Neuronal stem cell (in vitro differentiated cells): ENCODE data around the gene MGAT5B.
A peak's percentile ranks its signal among the peaks of the same experiment; 100 is the strongest.

Source experiments
- DNase-seq: peaks from one replicate; pipeline ENCODE4 v3.0.0-alpha.2; 2013; ENCODE audit warnings: low spot score
- H2AFZ ChIP-seq: one replicate; pipeline ENCODE4 v1.6.1; 2013; ENCODE audit warnings: mild to moderate bottlenecking, low read length, inconsistent platforms
- H2AK5ac ChIP-seq: 2 replicates; pipeline ENCODE4 v1.6.1; 2013; ENCODE audit warnings: low read depth, mild to moderate bottlenecking, inconsistent platforms, low read length, moderate library complexity, mixed read lengths
- H2BK120ac ChIP-seq: 2 replicates; pipeline ENCODE4 v1.6.1; 2013; ENCODE audit warnings: low read depth, mild to moderate bottlenecking, inconsistent platforms, low read length, moderate library complexity, mixed read lengths
- H2BK12ac ChIP-seq: one replicate; pipeline ENCODE4 v1.6.1; 2013; ENCODE audit warnings: low read length, inconsistent platforms
- H2BK15ac ChIP-seq: 2 replicates; pipeline ENCODE4 v1.6.1; 2013; ENCODE audit warnings: mild to moderate bottlenecking, low read length, inconsistent platforms, mixed read lengths
- H2BK5ac ChIP-seq: one replicate; pipeline ENCODE4 v1.6.1; 2013; ENCODE audit warnings: inconsistent platforms, mild to moderate bottlenecking, low read length, moderate library complexity
- H3K14ac ChIP-seq: one replicate; pipeline ENCODE4 v1.6.1; 2013; ENCODE audit warnings: low read length, inconsistent platforms
- H3K18ac ChIP-seq: 2 replicates; pipeline ENCODE4 v1.6.1; 2013; ENCODE audit warnings: low read length, inconsistent platforms
- H3K23ac ChIP-seq: 2 replicates; pipeline ENCODE4 v1.6.1; 2013; ENCODE audit warnings: low read depth, mild to moderate bottlenecking, mixed read lengths, low read length, inconsistent platforms; ENCODE audit not compliant: poor library complexity
- H3K27ac ChIP-seq: replicated peaks from 3 replicates; pipeline ENCODE4 v1.5.1; 2013; ENCODE audit warnings: low read length, inconsistent platforms
- H3K27me3 ChIP-seq, 3 experiments: 2 replicates each; pipeline ENCODE4 v1.6.1; 2013; ENCODE audit warnings: low read length in 3 of 3, mild to moderate bottlenecking in 2 of 3, inconsistent platforms in 1 of 3, low read depth in 1 of 3, mixed read lengths in 1 of 3, moderate library complexity in 1 of 3; ENCODE audit not compliant: control insufficient read depth in 3 of 3, insufficient read depth in 3 of 3
- H3K36me3 ChIP-seq, 2 donors: replicated peaks in 1 of 2; 2 replicates each; pipeline ENCODE4 v1.6.1; 2013; ENCODE audit warnings: low read length in 2 of 2; ENCODE audit not compliant: control insufficient read depth in 2 of 2, insufficient read depth in 2 of 2
- H3K4ac ChIP-seq: 2 replicates; pipeline ENCODE4 v1.6.1; 2013; ENCODE audit warnings: inconsistent platforms, mild to moderate bottlenecking, low read length, moderate library complexity
- H3K4me1 ChIP-seq, 2 donors: 1 replicate in 1 of 2; 2 replicates in 1 of 2; pipeline ENCODE4 v1.6.1; 2013; ENCODE audit warnings: low read length in 2 of 2, low read depth in 1 of 2; ENCODE audit not compliant: control insufficient read depth in 2 of 2, insufficient read depth in 1 of 2
- H3K4me2 ChIP-seq: one replicate; pipeline ENCODE4 v1.6.1; 2013; ENCODE audit warnings: mild to moderate bottlenecking, low read length, inconsistent platforms; ENCODE audit not compliant: insufficient read depth, poor library complexity, severe bottlenecking
- H3K4me3 ChIP-seq, 2 donors: 2 replicates each; pipeline ENCODE4 v1.5.1; 2013; ENCODE audit warnings: low read length in 2 of 2, mild to moderate bottlenecking in 2 of 2, inconsistent platforms in 1 of 2, moderate library complexity in 1 of 2
- H3K79me1 ChIP-seq: one replicate; pipeline ENCODE4 v1.6.1; 2013; ENCODE audit warnings: low read depth, mild to moderate bottlenecking, inconsistent platforms, low read length, moderate library complexity
- H3K9ac ChIP-seq: one replicate; pipeline ENCODE4 v1.6.1; 2013; ENCODE audit warnings: mild to moderate bottlenecking, low read depth, low read length, inconsistent platforms; ENCODE audit not compliant: poor library complexity
- H3K9me3 ChIP-seq, 2 donors: replicated peaks in 1 of 2; 2 replicates each; pipeline versions ENCODE3 to v1.6.1; 2013; ENCODE audit warnings: low read length in 2 of 2, mild to moderate bottlenecking in 2 of 2, inconsistent platforms in 1 of 2, low read depth in 1 of 2, mixed read lengths in 1 of 2, moderate library complexity in 1 of 2; ENCODE audit not compliant: control insufficient read depth in 2 of 2, insufficient read depth in 1 of 2
- H4K8ac ChIP-seq: one replicate; pipeline ENCODE4 v1.6.1; 2013; ENCODE audit warnings: low read depth, mild to moderate bottlenecking, inconsistent platforms, low read length, moderate library complexity
- H4K91ac ChIP-seq: one replicate; pipeline ENCODE4 v1.6.1; 2013; ENCODE audit warnings: low read length, low read depth, mild to moderate bottlenecking, inconsistent platforms; ENCODE audit not compliant: poor library complexity
- WGBS, 2 donors: extraction: QIAGEN DNeasy Blood & Tissue Kit; methylation state at CpG; one replicate each; pipeline ENCODE4 v1.1.7; 2013; ENCODE audit warnings: missing lambda C conversion rate in 2 of 2, mixed read lengths in 1 of 2; ENCODE audit not compliant: insufficient read length in 2 of 2, insufficient replicate concordance in 1 of 2; ENCODE audit errors: extremely low coverage in 2 of 2; 5-methylcytosine and 5-hydroxymethylcytosine counted together

Gene MGAT5B

GRCh38 chr17:76926237-76926866 is 58.1 kb downstream of the MGAT5B start:
- no peak overlapping the region for H2BK15ac ChIP-seq
- H4K91ac ChIP-seq: no peak overlapping the region
- peak overlapping the region; percentile 62 for H3K23ac ChIP-seq
- H2AFZ ChIP-seq: no peak overlapping the region
- H3K4ac ChIP-seq: no peak overlapping the region
- H3K4me1 ChIP-seq: peaks cover 0 to 14% of the 10 kb centered on the region in 2 donors
- H2AK5ac ChIP-seq: no peak overlapping the region
- H3K27me3 ChIP-seq: no peaks in the 10 kb centered on the region
- peaks cover 0 to 48% of the 10 kb centered on the region in 2 donors for H3K36me3 ChIP-seq
- H3K9ac ChIP-seq: no peak overlapping the region
- no peak overlapping the region for H3K14ac ChIP-seq
- no peaks in the 10 kb centered on the region for H3K79me1 ChIP-seq
- H3K9me3 ChIP-seq: no peaks in the 10 kb centered on the region
- H2BK12ac ChIP-seq: no peak overlapping the region
- peak overlapping the region in 1 of 2 donors; percentile 39 for H3K4me3 ChIP-seq
- no peak overlapping the region for H3K27ac ChIP-seq
- no CpG with 5 or more reads among the region's 17 CpGs for WGBS, 2 donors
- no peak for DNase-seq
- H2BK5ac ChIP-seq: no peak overlapping the region
- no peak overlapping the region for H3K4me2 ChIP-seq
- H2BK120ac ChIP-seq: no peak overlapping the region
- H3K18ac ChIP-seq: peak overlapping the region; percentile 49
- no peak overlapping the region for H4K8ac ChIP-seq

- Histone ChIP-seq H3K9ac (no peak overlapping the region), H3K27ac (no peak overlapping the region), H4K8ac (no peak overlapping the region), H2BK120ac (no peak overlapping the region), H2BK12ac (no peak overlapping the region), H3K4me1 (peaks cover 0 to 8% of the 10 kb centered on the region in 2 donors), H3K18ac (no peak overlapping the region), H3K23ac (no peak overlapping the region), H2BK15ac (no peak overlapping the region), H2BK5ac (no peak overlapping the region), H3K14ac (no peak overlapping the region), H2AK5ac (no peak overlapping the region), H3K79me1 (no peaks in the 10 kb centered on the region), H3K9me3 (no peaks in the 10 kb centered on the region), H3K36me3 (peaks cover 0 to 55% of the 10 kb centered on the region in 2 donors), H4K91ac (no peak overlapping the region), H3K4ac (no peak overlapping the region), H2AFZ (no peak overlapping the region), H3K27me3 (no peaks in the 10 kb centered on the region), H3K4me3 (no peak overlapping the region), H3K4me2 (no peak overlapping the region)
- no peak for DNase-seq
- WGBS, 2 donors: no CpG with 5 or more reads among the region's 12 CpGs
Measured at GRCh38 chr17:76927577-76927976, 59.4 kb downstream of the MGAT5B start.

- H3K4me1 ChIP-seq: peaks cover 0 to 5% of the 10 kb centered on the region in 2 donors
- H2BK12ac ChIP-seq: no peak overlapping the region
- H3K14ac ChIP-seq: no peak overlapping the region
- no peak overlapping the region for H3K18ac ChIP-seq
- no peaks in the 10 kb centered on the region for H3K79me1 ChIP-seq
- WGBS, 2 donors: no CpG with 5 or more reads among the region's 4 CpGs
- no peak overlapping the region for H3K4ac ChIP-seq
- no peak overlapping the region for H2AK5ac ChIP-seq
- H3K9ac ChIP-seq: no peak overlapping the region
- no peak overlapping the region for H4K91ac ChIP-seq
- H3K4me2 ChIP-seq: no peak overlapping the region
- no peaks in the 10 kb centered on the region for H3K27me3 ChIP-seq
- H2BK5ac ChIP-seq: no peak overlapping the region
- H2BK15ac ChIP-seq: no peak overlapping the region
- no peak for DNase-seq
- peaks cover 0 to 59% of the 10 kb centered on the region in 2 donors for H3K36me3 ChIP-seq
- H3K27ac ChIP-seq: no peak overlapping the region
- no peak overlapping the region for H3K4me3 ChIP-seq
- no peaks in the 10 kb centered on the region for H3K9me3 ChIP-seq
- no peak overlapping the region for H2BK120ac ChIP-seq
- no peak overlapping the region for H3K23ac ChIP-seq
- H4K8ac ChIP-seq: no peak overlapping the region
- no peak overlapping the region for H2AFZ ChIP-seq
Measured at GRCh38 chr17:76927982-76928381, 59.8 kb downstream of the MGAT5B start.

- Histone ChIP-seq H3K23ac (no peak overlapping the region), H2BK120ac (no peak overlapping the region), H2BK5ac (no peak overlapping the region), H3K27ac (no peak overlapping the region), H3K27me3 (no peaks in the 10 kb centered on the region), H3K14ac (no peak overlapping the region), H3K9ac (no peak overlapping the region), H3K4me1 (peaks cover 0 to 5% of the 10 kb centered on the region in 2 donors), H3K18ac (no peak overlapping the region), H4K91ac (no peak overlapping the region), H2AFZ (no peak overlapping the region), H3K79me1 (no peaks in the 10 kb centered on the region), H2BK12ac (no peak overlapping the region), H3K4me3 (no peak overlapping the region), H3K4me2 (no peak overlapping the region), H2AK5ac (no peak overlapping the region), H4K8ac (no peak overlapping the region), H2BK15ac (no peak overlapping the region), H3K4ac (no peak overlapping the region), H3K36me3 (peaks cover 0 to 70% of the 10 kb centered on the region in 2 donors), H3K9me3 (no peaks in the 10 kb centered on the region)
- no peak for DNase-seq
- WGBS, 2 donors: no CpG with 5 or more reads among the region's 3 CpGs
Measured at GRCh38 chr17:76929148-76929547, 60.9 kb downstream of the MGAT5B start.
